DMS53 treated with DMSO at 0.1 percent for 48 hours (cell line): ENCODE measurements around the gene GLTP.

Experiments
- DNase-seq: peaks from one replicate; lab custom pipeline; 2025; ENCODE audit not compliant: unreplicated experiment; lab: John Stamatoyannopoulos, UW

GLTP gene

GRCh38 chr12:109802828-109803227 lies 77.5 kb downstream of the GLTP start:
- no peak for DNase-seq
